Measurements from ENCODE around the gene C3orf22. TPM values are rescaled to one million over a fixed set of nuclear protein-coding genes. Genes with fewer than 3 reads are reported as not detected.
"Not testable (repeated sequence)": the region's sequence is repeated elsewhere in the genome, so short reads cannot be mapped to it uniquely, and the experiment has no call there.

C3orf22 gene
- total and polyA plus RNA-seq, 5 experiments from 2014 or later: not detected

- peak in 1 of 10 donors; percentile 61 for DNase-seq
- H3K36me3 Mint-ChIP-seq: no peaks in the 10 kb centered on the region
- peaks cover 0 to 9% (median 5%) of the 10 kb centered on the region in 4 donors for H3K4me1 Mint-ChIP-seq
- ATAC-seq: no peak
- peaks cover 1 to 29% (median 14%) of the 10 kb centered on the region in 5 donors for H3K27me3 Mint-ChIP-seq
- H3K27ac Mint-ChIP-seq: no peak overlapping the region
- H3K4me3 Mint-ChIP-seq: no peak overlapping the region
- peaks cover 0 to 1% (median 0%) of the 10 kb centered on the region in 9 donors for H3K9me3 Mint-ChIP-seq
- POLR2A ChIA-PET: interaction anchor here (0.5 kb wide), 1 partner anchor 318 kb away, joined by 3 read pairs; no protein-coding TSS in a partner anchor
These were observed 20.9 kb downstream of the C3orf22 start for GRCh38 chr3:126537730-126538281.

- no peak for ATAC-seq
These were observed 21.5 kb downstream of the C3orf22 start for GRCh38 chr3:126537116-126537729.

GRCh38 chr3:126536126-126536525 lies 22.6 kb downstream of the C3orf22 start:
- POLR2A ChIA-PET: no interaction called here
- ATAC-seq (no peak), DNase-seq (peak in 1 of 10 donors; percentile 51)
- H3K9me3 Mint-ChIP-seq: no peaks in the 10 kb centered on the region
- no peak overlapping the region for H3K4me3 Mint-ChIP-seq
- H3K4me1 Mint-ChIP-seq: peaks cover 0 to 9% (median 3%) of the 10 kb centered on the region in 4 donors
- no peaks in the 10 kb centered on the region for H3K36me3 Mint-ChIP-seq
- H3K27ac Mint-ChIP-seq: no peak overlapping the region
- H3K27me3 Mint-ChIP-seq: peaks cover 1 to 25% (median 14%) of the 10 kb centered on the region in 5 donors

More at GRCh38 chr3:126537116-126537729, 21.5 kb downstream of the C3orf22 start:
- no peak overlapping the region for H3K27ac Mint-ChIP-seq
- no peaks in the 10 kb centered on the region for H3K36me3 Mint-ChIP-seq
- POLR2A ChIA-PET: no interaction called here
- H3K4me1 Mint-ChIP-seq: peaks cover 0 to 9% (median 5%) of the 10 kb centered on the region in 4 donors
- peak in 1 of 10 donors; percentile 61 for DNase-seq
- no peak overlapping the region for H3K4me3 Mint-ChIP-seq
- H3K9me3 Mint-ChIP-seq: no peaks in the 10 kb centered on the region
- H3K27me3 Mint-ChIP-seq: peaks cover 1 to 29% (median 14%) of the 10 kb centered on the region in 5 donors

- DNase-seq: no peak
- H3K4me3 Mint-ChIP-seq: no peak overlapping the region
- no peak overlapping the region for H3K27ac Mint-ChIP-seq
- no peak for ATAC-seq
- H3K4me1 Mint-ChIP-seq: peaks cover 0 to 5% (median 2%) of the 10 kb centered on the region in 4 donors
- no peaks in the 10 kb centered on the region for H3K9me3 Mint-ChIP-seq
- peaks cover 1 to 21% (median 14%) of the 10 kb centered on the region in 5 donors for H3K27me3 Mint-ChIP-seq
- H3K36me3 Mint-ChIP-seq: no peaks in the 10 kb centered on the region
- POLR2A ChIA-PET: no interaction called here
These were observed 23.1 kb downstream of the C3orf22 start for GRCh38 chr3:126535636-126536035.

GRCh38 chr3:126534716-126535115 lies 24.0 kb downstream of the C3orf22 start:
- H3K9me3 Mint-ChIP-seq, H3K27ac Mint-ChIP-seq, H3K4me1 Mint-ChIP-seq, ATAC-seq, H3K36me3 Mint-ChIP-seq, H3K4me3 Mint-ChIP-seq, POLR2A ChIA-PET, DNase-seq: not testable (repeated sequence)
- H3K27me3 Mint-ChIP-seq: peaks cover 1 to 18% (median 11%) of the 10 kb centered on the region in 5 donors

- POLR2A ChIA-PET: no interaction called here
These were observed 25.2 kb downstream of the C3orf22 start for GRCh38 chr3:126533506-126533905.

GRCh38 chr3:126531051-126531330 lies 27.7 kb downstream of the C3orf22 start:
- Mint-ChIP-seq H3K4me3 (no peak overlapping the region), H3K36me3 (no peaks in the 10 kb centered on the region), H3K9me3 (no peaks in the 10 kb centered on the region), H3K27ac (no peak overlapping the region), H3K27me3 (peaks cover 0 to 19% (median 7%) of the 10 kb centered on the region in 5 donors), H3K4me1 (peaks cover 0 to 10% (median 0%) of the 10 kb centered on the region in 4 donors)
- ATAC-seq (no peak), DNase-seq (peak in 1 of 10 donors; percentile 21)
- POLR2A ChIA-PET: no interaction called here

More at GRCh38 chr3:126533506-126533905, 25.2 kb downstream of the C3orf22 start:
- no peaks in the 10 kb centered on the region for H3K9me3 Mint-ChIP-seq
- ATAC-seq (no peak), DNase-seq (no peak)
- H3K27me3 Mint-ChIP-seq: peaks cover 1 to 18% (median 11%) of the 10 kb centered on the region in 5 donors
- H3K36me3 Mint-ChIP-seq: no peaks in the 10 kb centered on the region
- H3K27ac Mint-ChIP-seq: no peak overlapping the region
- H3K4me3 Mint-ChIP-seq: no peak overlapping the region
- peaks cover 0 to 9% (median 0%) of the 10 kb centered on the region in 4 donors for H3K4me1 Mint-ChIP-seq

- Mint-ChIP-seq H3K27me3 (peaks cover 0 to 23% (median 6%) of the 10 kb centered on the region in 5 donors), H3K36me3 (no peaks in the 10 kb centered on the region), H3K4me3 (no peak overlapping the region), H3K27ac (peak overlapping the region in 1 of 10 donors; percentile 26), H3K9me3 (no peaks in the 10 kb centered on the region), H3K4me1 (peaks cover 0 to 10% (median 0%) of the 10 kb centered on the region in 4 donors)
- POLR2A ChIA-PET: no interaction called here
- no peak for ATAC-seq
- DNase-seq: peak in 1 of 10 donors; percentile 59
These were observed 28.3 kb downstream of the C3orf22 start for GRCh38 chr3:126530171-126531050.

GRCh38 chr3:126529585-126530170 lies 29.1 kb downstream of the C3orf22 start:
- DNase-seq (peak in 1 of 10 donors; percentile 50), ATAC-seq (no peak)
- Mint-ChIP-seq H3K36me3 (no peaks in the 10 kb centered on the region), H3K4me1 (peaks cover 0 to 10% (median 0%) of the 10 kb centered on the region in 4 donors), H3K27me3 (peaks cover 0 to 23% (median 5%) of the 10 kb centered on the region in 5 donors), H3K4me3 (no peak overlapping the region), H3K27ac (no peak overlapping the region), H3K9me3 (no peaks in the 10 kb centered on the region)
- POLR2A ChIA-PET: no interaction called here

GRCh38 chr3:126528800-126529541 lies 29.8 kb downstream of the C3orf22 start:
- Mint-ChIP-seq H3K27ac (peak overlapping the region in 1 of 10 donors; percentile 1), H3K9me3 (no peaks in the 10 kb centered on the region), H3K4me1 (peaks cover 0 to 10% (median 0%) of the 10 kb centered on the region in 4 donors), H3K36me3 (no peaks in the 10 kb centered on the region), H3K4me3 (no peak overlapping the region), H3K27me3 (peaks cover 0 to 18% (median 2%) of the 10 kb centered on the region in 5 donors)
- ATAC-seq (no peak), DNase-seq (peak in 1 of 10 donors; percentile 44)
- POLR2A ChIA-PET: no interaction called here

- H3K36me3 Mint-ChIP-seq: no peaks in the 10 kb centered on the region
- POLR2A ChIA-PET: no interaction called here
- peaks cover 0 to 18% (median 2%) of the 10 kb centered on the region in 5 donors for H3K27me3 Mint-ChIP-seq
These were observed 30.3 kb downstream of the C3orf22 start for GRCh38 chr3:126528419-126528799.

More at GRCh38 chr3:126528419-126528799, 30.3 kb downstream of the C3orf22 start:
- H3K4me1 Mint-ChIP-seq: peaks cover 0 to 10% (median 0%) of the 10 kb centered on the region in 4 donors
- DNase-seq: peak in 1 of 10 donors; percentile 43
- H3K9me3 Mint-ChIP-seq: no peaks in the 10 kb centered on the region
- no peak for ATAC-seq
- no peak overlapping the region for H3K27ac Mint-ChIP-seq
- no peak overlapping the region for H3K4me3 Mint-ChIP-seq

Measured in naive thymus-derived CD8-positive, alpha-beta T cell (primary cell).